Smooth muscle cell (in vitro differentiated cells): ENCODE measurements around the gene PRICKLE2. TPM values are rescaled to one million over a fixed set of nuclear protein-coding genes. Genes with fewer than 3 reads are reported as not detected.

ENCODE experiments used
- DNase-seq: peaks from one replicate; lab custom pipeline; 2025; ENCODE audit not compliant: unreplicated experiment; lab: John Stamatoyannopoulos, UW
- H2AFZ ChIP-seq: fragments of 200-600 bp; sonication (generic); 2 replicates; pipeline ENCODE4 v1.6.0; 2016; ENCODE audit warnings: antibody characterized with exemption, low read depth, mild to moderate bottlenecking
- H3F3A ChIP-seq: fragments of 200-600 bp; sonication (generic); 2 replicates; pipeline ENCODE4 v1.6.0; 2017; ENCODE audit warnings: antibody characterized with exemption, low read depth
- H3K27ac ChIP-seq: fragments of 200-600 bp; sonication (generic); 2 replicates; pipeline ENCODE4 v1.5.1; 2016; ENCODE audit warnings: low read depth, mild to moderate bottlenecking
- H3K27me3 ChIP-seq: fragments of 200-600 bp; sonication (generic); 2 replicates; pipeline ENCODE4 v1.6.1; 2016; ENCODE audit warnings: low read depth, mild to moderate bottlenecking
- H3K36me3 ChIP-seq: fragments of 200-600 bp; sonication (generic); 2 replicates; pipeline ENCODE4 v1.5.1; 2016; ENCODE audit warnings: low read depth
- H3K4me1 ChIP-seq: fragments of 200-600 bp; sonication (generic); 2 replicates; pipeline ENCODE4 v1.5.1; 2016; ENCODE audit warnings: low read depth
- H3K4me2 ChIP-seq: fragments of 200-600 bp; sonication (generic); 2 replicates; pipeline ENCODE4 v1.6.0; 2016; ENCODE audit warnings: mild to moderate bottlenecking
- H3K4me3 ChIP-seq: fragments of 200-600 bp; sonication (generic); 2 replicates; pipeline ENCODE4 v1.5.1; 2016; ENCODE audit warnings: mild to moderate bottlenecking
- H3K79me2 ChIP-seq: fragments of 200-600 bp; sonication (generic); 2 replicates; pipeline ENCODE4 v1.6.0; 2016; ENCODE audit warnings: low read depth, mild to moderate bottlenecking
- H3K9ac ChIP-seq: fragments of 200-600 bp; sonication (generic); 2 replicates; pipeline ENCODE4 v1.6.0; 2016; ENCODE audit warnings: low read depth
- H3K9me3 ChIP-seq: fragments of 200-600 bp; sonication (generic); replicated peaks from 2 replicates; pipeline ENCODE4 v1.5.1; 2016; ENCODE audit warnings: low read depth
- H4K20me1 ChIP-seq: fragments of 200-600 bp; sonication (generic); 2 replicates; pipeline ENCODE4 v1.6.0; 2016; ENCODE audit warnings: low read depth
- WGBS: methylation state at CpG from one replicate; pipeline ENCODE4 v1.1.7; 2016; ENCODE audit warnings: low lambda C conversion rate; 5-methylcytosine and 5-hydroxymethylcytosine counted together
- polyA plus RNA-seq: library from polyadenylated mRNA; unstranded; fragments of >200 nt; fragmentation: Nextera tagmentation; extraction: Ambion mirVana; gene quantifications from 2 replicates; pipeline ENCODE4 v1.2.1, GENCODE V29; 2016
- total RNA-seq: library from RNA; depleted of rRNA; stranded (reverse); fragments of >200 nt; gene quantifications from 2 replicates; pipeline ENCODE4 v1.2.3, GENCODE V29; 2014
- TF ChIP-seq, protein P1 (sequence below): fragments of 200-600 bp; sonication (generic); IDR thresholded peaks from 2 replicates; pipeline ENCODE4 v1.5.1; 2017; ENCODE audit warnings: borderline replicate concordance, mild to moderate bottlenecking, antibody characterized with exemption; ENCODE audit not compliant: insufficient read depth, poor library complexity, severe bottlenecking

PRICKLE2 gene
- total and polyA plus RNA-seq, 2 experiments from 2014 or later = 7.8 to 49.9 TPM

DNA sequence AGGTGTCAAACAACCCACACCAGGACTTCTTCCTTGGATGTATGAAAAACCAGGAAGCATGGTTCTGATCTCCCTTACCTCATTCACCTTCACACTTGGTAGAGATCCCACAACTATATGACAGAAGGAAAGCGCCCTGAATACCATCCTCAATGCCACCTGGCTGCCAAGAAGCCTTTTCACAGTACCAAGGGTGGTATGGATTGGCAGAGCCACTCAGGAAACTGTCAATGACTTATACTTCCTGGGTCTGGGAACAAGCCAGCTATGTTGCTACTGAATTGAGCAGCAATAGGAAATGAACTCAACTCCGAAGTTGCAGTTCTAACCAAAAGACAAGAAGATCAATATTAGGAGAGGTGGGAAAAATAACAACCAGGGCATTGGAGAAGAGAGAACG is 129.5 kb downstream of the PRICKLE2 start:
- Histone ChIP-seq H3K27me3 (no peaks in the 10 kb centered on the region), H3K4me3 (no peak overlapping the region), H2AFZ (no peak overlapping the region), H3K79me2 (peaks cover under 1% of the 10 kb centered on the region), H3K36me3 (peaks cover 5% of the 10 kb centered on the region), H3K4me1 (peaks cover 5% of the 10 kb centered on the region), H3K4me2 (no peak overlapping the region), H3K9me3 (no peaks in the 10 kb centered on the region), H3F3A (peaks cover 12% of the 10 kb centered on the region), H3K27ac (no peak overlapping the region), H4K20me1 (peaks cover 40% of the 10 kb centered on the region), H3K9ac (no peak overlapping the region)
- TF ChIP-seq, protein P1, sequence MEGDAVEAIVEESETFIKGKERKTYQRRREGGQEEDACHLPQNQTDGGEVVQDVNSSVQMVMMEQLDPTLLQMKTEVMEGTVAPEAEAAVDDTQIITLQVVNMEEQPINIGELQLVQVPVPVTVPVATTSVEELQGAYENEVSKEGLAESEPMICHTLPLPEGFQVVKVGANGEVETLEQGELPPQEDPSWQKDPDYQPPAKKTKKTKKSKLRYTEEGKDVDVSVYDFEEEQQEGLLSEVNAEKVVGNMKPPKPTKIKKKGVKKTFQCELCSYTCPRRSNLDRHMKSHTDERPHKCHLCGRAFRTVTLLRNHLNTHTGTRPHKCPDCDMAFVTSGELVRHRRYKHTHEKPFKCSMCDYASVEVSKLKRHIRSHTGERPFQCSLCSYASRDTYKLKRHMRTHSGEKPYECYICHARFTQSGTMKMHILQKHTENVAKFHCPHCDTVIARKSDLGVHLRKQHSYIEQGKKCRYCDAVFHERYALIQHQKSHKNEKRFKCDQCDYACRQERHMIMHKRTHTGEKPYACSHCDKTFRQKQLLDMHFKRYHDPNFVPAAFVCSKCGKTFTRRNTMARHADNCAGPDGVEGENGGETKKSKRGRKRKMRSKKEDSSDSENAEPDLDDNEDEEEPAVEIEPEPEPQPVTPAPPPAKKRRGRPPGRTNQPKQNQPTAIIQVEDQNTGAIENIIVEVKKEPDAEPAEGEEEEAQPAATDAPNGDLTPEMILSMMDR = no peak
- no peak for DNase-seq
- 95% methylated on average over 3 of the region's 3 CpGs for WGBS

DNA sequence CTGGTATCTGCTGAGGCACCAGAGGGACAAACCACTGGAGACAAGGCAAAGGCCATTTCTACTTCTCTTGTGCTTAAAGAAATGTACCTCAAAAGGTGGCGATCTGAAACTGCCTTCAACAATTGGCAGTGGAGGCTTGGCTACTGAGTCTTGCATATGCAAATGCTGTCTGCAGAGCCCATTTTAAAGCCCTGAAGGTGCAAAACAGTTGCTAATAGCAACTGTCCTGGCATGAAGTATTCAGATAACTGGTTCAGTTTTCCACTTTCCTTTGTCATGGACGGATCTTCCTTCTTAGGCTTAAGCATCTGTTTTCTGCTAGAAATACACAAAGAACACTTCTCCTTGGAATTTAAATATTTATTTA is 130.6 kb downstream of the PRICKLE2 start:
- Histone ChIP-seq H3K9ac (no peak overlapping the region), H3K27me3 (no peaks in the 10 kb centered on the region), H3K79me2 (no peaks in the 10 kb centered on the region), H3K4me1 (peaks cover 5% of the 10 kb centered on the region), H2AFZ (no peak overlapping the region), H3K36me3 (peaks cover 5% of the 10 kb centered on the region), H3K27ac (no peak overlapping the region), H3K4me2 (no peak overlapping the region), H3K4me3 (no peak overlapping the region), H3K9me3 (no peaks in the 10 kb centered on the region), H3F3A (peaks cover 20% of the 10 kb centered on the region), H4K20me1 (peaks cover 29% of the 10 kb centered on the region)
- WGBS = 72% methylated on average over 2 of the region's 2 CpGs
- TF ChIP-seq, protein P1 = no peak
- no peak for DNase-seq

DNA sequence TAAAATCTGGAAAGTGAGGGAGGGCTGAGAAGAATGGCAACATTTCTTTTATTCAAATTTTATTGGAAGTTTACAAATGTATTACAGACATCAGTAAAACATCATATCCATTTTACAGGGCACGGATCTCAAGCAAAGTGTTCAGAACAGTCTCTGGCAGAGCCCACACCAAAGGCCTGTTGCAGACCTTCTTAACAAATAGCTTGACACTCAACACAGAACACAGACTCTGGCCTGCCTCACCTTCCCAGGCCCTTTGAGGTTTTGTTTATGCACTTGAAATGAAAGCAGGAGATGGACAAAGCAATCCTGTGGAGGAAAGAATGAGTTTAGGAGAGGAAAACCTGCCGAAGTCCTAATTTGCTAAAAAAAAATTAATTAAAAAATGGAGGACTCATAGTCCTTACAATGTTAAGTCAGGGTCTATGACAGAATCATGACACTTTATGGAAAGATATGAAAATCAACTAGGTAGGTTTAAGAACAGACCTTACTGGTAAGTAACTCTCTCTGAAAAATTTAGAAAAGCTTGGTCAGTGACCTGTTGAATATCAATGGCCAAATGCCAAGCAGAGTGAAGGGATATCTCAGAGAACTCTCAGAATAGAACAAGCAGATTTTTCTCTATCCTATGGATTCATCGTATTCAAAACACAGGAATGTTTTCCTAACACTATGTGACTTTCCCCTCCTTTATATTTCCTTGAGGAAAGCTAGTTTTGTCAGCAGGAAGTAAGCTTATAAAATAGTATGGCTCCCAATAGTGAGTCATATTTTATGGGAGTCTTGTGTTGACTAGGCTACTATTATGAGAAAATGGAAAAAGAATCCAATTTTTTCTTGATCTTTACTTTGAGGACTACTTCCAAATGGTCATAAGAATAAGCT is 131.2 kb downstream of the PRICKLE2 start:
- H3K9ac ChIP-seq = no peak overlapping the region
- H3K4me2 ChIP-seq = no peak overlapping the region
- peaks cover 24% of the 10 kb centered on the region for H4K20me1 ChIP-seq
- no peak overlapping the region for H3K4me3 ChIP-seq
- DNase-seq = no peak
- H3K79me2 ChIP-seq = no peaks in the 10 kb centered on the region
- H3K4me1 ChIP-seq = peaks cover 7% of the 10 kb centered on the region
- H2AFZ ChIP-seq = no peak overlapping the region
- H3K27me3 ChIP-seq = no peaks in the 10 kb centered on the region
- TF ChIP-seq, protein P1 = no peak
- H3K36me3 ChIP-seq = peaks cover 5% of the 10 kb centered on the region
- H3K27ac ChIP-seq = no peak overlapping the region
- H3K9me3 ChIP-seq = no peaks in the 10 kb centered on the region
- 59% methylated on average over 3 of the region's 3 CpGs for WGBS
- H3F3A ChIP-seq = peaks cover 21% of the 10 kb centered on the region

DNA sequence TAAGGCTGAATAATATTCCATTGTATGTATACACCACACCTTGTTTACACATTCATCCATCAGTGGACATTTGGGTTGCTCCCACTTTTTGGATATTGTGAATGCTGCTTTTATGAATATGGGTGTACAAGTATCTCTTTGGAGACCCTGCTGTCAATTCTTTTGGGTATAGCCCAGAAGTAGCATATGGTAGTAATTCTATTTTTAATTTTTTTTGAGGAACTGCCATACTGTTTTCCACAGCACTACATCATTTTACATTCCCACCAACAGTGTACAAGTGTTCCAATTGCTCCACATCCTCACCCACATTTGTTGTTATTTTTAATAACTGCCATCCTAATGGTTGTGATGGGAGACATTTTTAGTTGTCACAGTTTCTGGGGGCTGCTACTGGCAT is 132.1 kb downstream of the PRICKLE2 start:
- Histone ChIP-seq H3K27me3 (no peaks in the 10 kb centered on the region), H3K4me2 (no peak overlapping the region), H3K36me3 (peaks cover under 1% of the 10 kb centered on the region), H3K4me1 (peaks cover 16% of the 10 kb centered on the region), H3K27ac (no peak overlapping the region), H3K9ac (no peak overlapping the region), H3K9me3 (no peaks in the 10 kb centered on the region), H3K79me2 (no peaks in the 10 kb centered on the region), H3K4me3 (no peak overlapping the region), H4K20me1 (peaks cover 16% of the 10 kb centered on the region), H3F3A (peaks cover 28% of the 10 kb centered on the region), H2AFZ (no peak overlapping the region)
- TF ChIP-seq, protein P1 = no peak
- DNase-seq = no peak
